Measurements from ENCODE around the gene BBS5.

The BBS5 gene

GRCh38 chr2:169540146-169540545 is 60.9 kb downstream of the BBS5 start:
- Histone ChIP-seq H3K36me3 (ENCODE audit: insufficient read depth, low read length) (peaks cover 7% of the 10 kb centered on the region; the same call in 1 of the 2 replicates), H3K4me3 (ENCODE audit: low read depth, low read length, poor library complexity, severe bottlenecking) (no peak overlapping the region), H3F3A (ENCODE audit: insufficient read depth, low read length) (no peaks in the 10 kb centered on the region), H3K9me3 (ENCODE audit: low read length) (no peaks in the 10 kb centered on the region), H3K9me2 (ENCODE audit: low read depth, low read length) (no peaks in the 10 kb centered on the region), H3K79me2 (ENCODE audit: insufficient read depth, low read length) (no peaks in the 10 kb centered on the region), H2AFZ (ENCODE audit: low read length) (no peak overlapping the region), H4K20me1 (ENCODE audit: insufficient read depth, low read length) (no peaks in the 10 kb centered on the region), H3K27me3 (ENCODE audit: insufficient read depth, low read length) (no peaks in the 10 kb centered on the region), H3K4me1 (ENCODE audit: insufficient read depth, low read length, severe bottlenecking) (no peaks in the 10 kb centered on the region), H3K4me2 (ENCODE audit: low read length) (no peak overlapping the region), H3K27ac (ENCODE audit: low read depth, low read length, poor library complexity, severe bottlenecking) (no peak overlapping the region), H3K9ac (ENCODE audit: low read length) (no peak overlapping the region)
- TF ChIP-seq EZH2 (IDR thresholded peaks at IDR 0.05; ENCODE audit: borderline replicate concordance, low read length) (no peak), CTCF (IDR thresholded peaks at IDR 0.05; ENCODE audit: low read length) (no peak)

GRCh38 chr2:169542433-169542832 is 63.1 kb downstream of the BBS5 start:
- H3F3A ChIP-seq (ENCODE audit: insufficient read depth, low read length): no peaks in the 10 kb centered on the region
- H3K4me3 ChIP-seq (ENCODE audit: low read depth, low read length, poor library complexity, severe bottlenecking): no peak overlapping the region
- H3K36me3 ChIP-seq (ENCODE audit: insufficient read depth, low read length): peaks cover 6% of the 10 kb centered on the region; the same call in 1 of the 2 replicates
- H2AFZ ChIP-seq (ENCODE audit: low read length): no peak overlapping the region
- TF ChIP-seq CTCF (IDR thresholded peaks at IDR 0.05; ENCODE audit: low read length) (no peak), EZH2 (IDR thresholded peaks at IDR 0.05; ENCODE audit: borderline replicate concordance, low read length) (no peak)
- no peaks in the 10 kb centered on the region for H3K27me3 ChIP-seq (ENCODE audit: insufficient read depth, low read length)
- H3K27ac ChIP-seq (ENCODE audit: low read depth, low read length, poor library complexity, severe bottlenecking): no peak overlapping the region
- H3K9me3 ChIP-seq (ENCODE audit: low read length): no peaks in the 10 kb centered on the region
- H3K9me2 ChIP-seq (ENCODE audit: low read depth, low read length): no peaks in the 10 kb centered on the region
- H3K4me2 ChIP-seq (ENCODE audit: low read length): no peak overlapping the region
- no peaks in the 10 kb centered on the region for H3K4me1 ChIP-seq (ENCODE audit: insufficient read depth, low read length, severe bottlenecking)
- no peaks in the 10 kb centered on the region for H3K79me2 ChIP-seq (ENCODE audit: insufficient read depth, low read length)
- H3K9ac ChIP-seq (ENCODE audit: low read length): no peak overlapping the region
- H4K20me1 ChIP-seq (ENCODE audit: insufficient read depth, low read length): no peaks in the 10 kb centered on the region

GRCh38 chr2:169546756-169547155 is 67.5 kb downstream of the BBS5 start:
- Histone ChIP-seq H3K36me3 (ENCODE audit: insufficient read depth, low read length) (peaks cover 12% of the 10 kb centered on the region), H3K27ac (ENCODE audit: low read depth, low read length, poor library complexity, severe bottlenecking) (no peak overlapping the region), H3K27me3 (ENCODE audit: insufficient read depth, low read length) (no peaks in the 10 kb centered on the region), H2AFZ (ENCODE audit: low read length) (no peak overlapping the region), H3K4me1 (ENCODE audit: insufficient read depth, low read length, severe bottlenecking) (no peaks in the 10 kb centered on the region), H3K4me3 (ENCODE audit: low read depth, low read length, poor library complexity, severe bottlenecking) (no peak overlapping the region), H3K9me3 (ENCODE audit: low read length) (no peaks in the 10 kb centered on the region), H3K9me2 (ENCODE audit: low read depth, low read length) (no peaks in the 10 kb centered on the region), H3K79me2 (ENCODE audit: insufficient read depth, low read length) (no peaks in the 10 kb centered on the region), H3K4me2 (ENCODE audit: low read length) (no peak overlapping the region), H3F3A (ENCODE audit: insufficient read depth, low read length) (no peaks in the 10 kb centered on the region), H3K9ac (ENCODE audit: low read length) (no peak overlapping the region), H4K20me1 (ENCODE audit: insufficient read depth, low read length) (no peaks in the 10 kb centered on the region)
- no peak for TF ChIP-seq CTCF (IDR thresholded peaks at IDR 0.05; ENCODE audit: low read length)
- no peak for TF ChIP-seq EZH2 (IDR thresholded peaks at IDR 0.05; ENCODE audit: borderline replicate concordance, low read length)

Measured in OCI-LY1 (cell line).